HG02885 (cell line): ENCODE data around the gene RBM38.

Experiments
- ATAC-seq: cut with Tn5 transposase; IDR thresholded peaks from one replicate; pipeline ENCODE4 v1.9.1; 2021; ENCODE audit warnings: mild to moderate bottlenecking; ENCODE audit not compliant: unreplicated experiment, poor library complexity

Gene RBM38

GRCh38 chr20:57445298-57445697, 54.1 kb downstream of the RBM38 start:
- ATAC-seq: no peak

DNA sequence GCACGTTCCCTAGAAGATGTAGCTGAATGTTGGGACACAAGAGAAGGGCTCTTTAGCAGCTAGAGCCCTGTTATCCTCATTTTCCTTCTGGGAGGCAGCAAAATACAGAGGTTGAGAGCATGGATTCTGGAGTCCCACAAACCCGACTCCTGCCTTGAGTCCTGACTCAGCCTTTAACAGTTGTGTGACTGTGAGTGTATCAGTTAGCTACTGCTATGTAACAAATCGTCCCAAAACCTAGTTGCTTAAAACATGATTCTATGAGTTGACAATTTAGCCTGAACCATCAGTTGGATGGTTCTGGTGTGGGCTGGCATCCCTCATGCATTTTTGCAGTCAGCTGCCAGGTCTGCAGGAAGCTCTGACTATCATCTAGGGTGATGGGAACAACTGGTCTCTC, 54.6 kb downstream of the RBM38 start:
- ATAC-seq: no peak

- ATAC-seq: no peak
Measured at GRCh38 chr20:57448764-57449354, 57.7 kb downstream of the RBM38 start.

DNA sequence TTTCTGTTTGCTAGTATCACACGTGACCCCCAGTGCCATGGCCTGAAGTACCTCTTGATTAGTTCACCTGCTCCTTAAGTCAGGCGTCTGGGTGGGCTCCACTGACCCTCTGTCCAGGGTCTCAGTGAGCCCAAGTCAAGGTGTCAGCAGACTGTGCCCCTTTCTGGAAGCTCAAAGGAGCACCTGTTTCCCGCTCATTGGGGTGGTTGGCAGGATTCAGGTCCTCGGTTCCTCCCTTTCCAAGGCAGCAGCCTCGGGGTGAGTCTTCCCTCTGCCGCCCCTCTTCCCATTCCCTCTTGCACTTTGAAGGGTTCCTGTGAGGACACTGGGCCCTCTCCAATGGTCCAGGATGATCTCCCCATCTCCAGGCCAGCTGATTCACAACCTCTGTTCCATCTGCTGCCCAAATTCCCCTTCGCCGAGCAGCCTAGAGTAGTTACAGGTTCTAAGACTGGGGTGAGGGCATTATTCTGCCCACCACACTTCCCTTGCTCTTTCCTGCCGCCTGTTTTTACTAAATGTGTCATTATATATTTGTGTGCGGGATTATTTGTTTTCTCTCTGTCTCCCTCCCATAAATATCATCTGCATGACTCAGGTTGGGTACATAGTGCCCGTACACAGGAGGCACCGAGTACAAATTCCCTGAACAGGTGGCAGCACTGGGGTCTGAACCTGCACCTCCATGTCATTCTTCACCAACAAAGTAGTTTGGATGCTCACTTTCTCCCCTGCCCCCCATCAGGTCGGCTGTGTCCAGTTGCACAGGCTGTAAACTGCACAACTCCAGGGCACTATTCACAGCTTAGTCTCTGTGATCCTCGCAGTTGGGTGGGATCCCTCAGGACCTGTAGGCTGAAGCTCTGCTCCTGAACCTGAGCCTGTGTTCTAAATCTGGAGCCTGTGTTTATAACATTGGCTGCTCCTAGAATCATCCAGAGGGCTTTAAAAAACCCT, 58.5 kb downstream of the RBM38 start:
- no peak for ATAC-seq

DNA sequence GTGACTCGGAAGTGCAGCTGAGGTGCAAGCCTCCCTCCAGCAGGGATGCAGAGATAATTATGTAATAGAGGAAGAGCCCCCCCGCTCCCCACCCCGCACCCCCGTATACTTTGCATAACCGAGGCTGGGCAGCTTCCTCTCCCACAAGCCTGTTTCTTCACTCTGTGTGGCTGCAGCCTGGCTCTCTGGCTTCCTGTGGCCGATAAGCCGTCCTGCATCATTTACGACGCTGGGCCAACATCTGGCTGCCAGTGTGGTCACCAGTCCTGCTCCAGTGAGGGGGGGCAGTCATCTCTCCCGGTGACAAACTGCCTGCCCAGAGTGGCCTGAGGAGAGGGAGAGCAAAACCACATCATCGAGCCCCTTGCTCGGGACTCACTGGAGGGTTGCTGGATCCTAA, 59.2 kb downstream of the RBM38 start:
- peak; percentile 70 for ATAC-seq

GRCh38 chr20:57450931-57451330, 59.7 kb downstream of the RBM38 start:
- ATAC-seq: peak; percentile 15

DNA sequence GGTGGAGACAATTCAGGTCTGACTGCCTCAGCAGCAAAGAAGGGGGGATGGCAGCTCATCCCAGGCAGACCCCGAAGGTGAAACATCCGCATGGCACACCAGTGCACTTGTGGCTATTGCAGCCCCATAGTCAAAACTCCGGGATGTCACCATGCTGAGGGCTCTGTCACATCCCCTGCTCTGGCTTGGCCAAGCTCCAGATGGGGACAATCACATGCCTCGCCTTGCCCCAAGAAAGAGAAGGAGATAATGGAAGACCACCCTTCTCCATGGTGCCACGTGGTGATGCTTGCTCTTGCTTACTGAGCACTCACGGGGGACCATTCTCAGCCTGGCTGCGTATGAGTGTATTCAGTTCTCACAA, 60.2 kb downstream of the RBM38 start:
- no peak for ATAC-seq

- peak; percentile 39 for ATAC-seq
Measured at GRCh38 chr20:57451795-57452661, 60.8 kb downstream of the RBM38 start.

- no peak for ATAC-seq
Measured at GRCh38 chr20:57455386-57455785, 64.2 kb downstream of the RBM38 start.

- ATAC-seq: no peak
Measured at GRCh38 chr20:57456116-57456515, 64.9 kb downstream of the RBM38 start.

DNA sequence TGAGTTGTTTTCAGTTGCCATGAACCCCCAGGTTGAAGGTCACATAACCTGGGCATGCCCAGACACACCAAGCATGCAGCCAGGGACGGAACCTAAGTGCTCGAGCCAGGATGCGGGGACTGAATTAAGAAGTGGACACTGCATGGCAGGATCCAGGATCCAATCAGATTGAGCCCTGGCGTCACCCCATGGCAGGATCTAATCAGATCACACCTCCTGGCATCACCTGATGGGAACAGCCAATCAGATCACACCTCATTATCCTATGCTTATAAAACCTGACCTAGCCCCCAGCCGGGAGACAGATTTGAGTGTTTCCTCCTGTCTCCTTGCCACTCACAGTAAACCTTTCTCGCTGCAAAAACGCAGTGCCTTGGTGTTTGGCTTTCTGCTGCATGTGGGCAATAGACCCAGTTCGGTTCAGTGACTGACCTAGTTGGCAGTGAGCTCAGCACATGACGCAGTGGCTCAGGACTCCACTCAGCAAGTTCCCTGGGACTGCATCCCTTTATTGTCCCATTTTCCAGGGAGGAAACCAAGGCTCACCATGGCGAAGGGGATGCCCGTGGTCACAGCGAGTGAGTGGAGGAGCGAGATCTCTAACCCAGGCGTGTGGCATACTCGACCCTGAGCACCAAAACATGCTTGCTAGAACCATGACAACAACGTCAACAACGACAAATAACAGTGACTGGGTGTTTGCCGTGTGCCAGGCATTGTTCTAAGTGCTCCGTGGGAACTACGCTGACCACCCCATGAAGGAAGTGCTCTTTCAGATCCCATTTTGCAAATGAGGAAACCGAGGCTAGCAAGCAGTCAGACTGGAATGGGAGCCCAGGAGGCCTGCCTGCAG, 66.3 kb downstream of the RBM38 start:
- no peak for ATAC-seq

GRCh38 chr20:57458400-57459160, 67.4 kb downstream of the RBM38 start:
- ATAC-seq: no peak
